SU-DHL-6 (cell line): ENCODE measurements around the gene ZNF414.

Experiments used
- H2AFZ ChIP-seq: fragments of 200-600 bp; sonication (generic); 2 replicates; pipeline ENCODE4 v1.6.1; 2014; ENCODE audit warnings: low read depth, mild to moderate bottlenecking, moderate library complexity, mixed read lengths, antibody characterized with exemption, low read length; ENCODE audit not compliant: severe bottlenecking
- H3F3A ChIP-seq: fragments of 200-600 bp; shearing (Covaris generic); 2 replicates; pipeline ENCODE4 v1.6.0; 2016; ENCODE audit warnings: antibody characterized with exemption, mild to moderate bottlenecking; ENCODE audit not compliant: insufficient read depth
- H3K27ac ChIP-seq: fragments of 200-600 bp; sonication (generic); 2 replicates; pipeline ENCODE4 v1.5.1; 2016; ENCODE audit warnings: low read depth, mild to moderate bottlenecking, low read length, moderate library complexity, mixed read lengths
- H3K27me3 ChIP-seq: fragments of 200-600 bp; sonication (generic), shearing (Covaris generic); 2 replicates; pipeline ENCODE4 v1.6.0; 2014; ENCODE audit warnings: mild to moderate bottlenecking, low read length
- H3K36me3 ChIP-seq: fragments of 200-600 bp; sonication (generic); 2 replicates; pipeline ENCODE4 v1.6.1; 2014; ENCODE audit warnings: mild to moderate bottlenecking, low read length, mixed read lengths
- H3K4me2 ChIP-seq: fragments of 300-600, 200-600 bp; shearing (Covaris generic), sonication (generic); 2 replicates; pipeline ENCODE4 v1.6.0; 2014; ENCODE audit warnings: low read length, low read depth, mild to moderate bottlenecking; ENCODE audit not compliant: poor library complexity, severe bottlenecking
- H3K4me3 ChIP-seq: fragments of 200-600 bp; sonication (generic); 2 replicates; pipeline ENCODE4 v1.5.1; 2014; ENCODE audit warnings: antibody characterized with exemption, low read length, mild to moderate bottlenecking, mixed read lengths; ENCODE audit not compliant: insufficient read depth, poor library complexity, severe bottlenecking
- H3K79me2 ChIP-seq: fragments of 200-600 bp; sonication (generic); 2 replicates; pipeline ENCODE4 v1.6.1; 2014; ENCODE audit warnings: mild to moderate bottlenecking, low read length, moderate library complexity; ENCODE audit not compliant: insufficient read depth
- H3K9ac ChIP-seq: fragments of 200-600 bp; sonication (generic); 2 replicates; pipeline ENCODE4 v1.7.0; 2014; ENCODE audit warnings: mild to moderate bottlenecking, low read length
- H3K9me2 ChIP-seq: fragments of 200-600 bp; sonication (generic); replicated peaks from 2 replicates; pipeline ENCODE4 v1.6.1; 2014; ENCODE audit warnings: low read length; ENCODE audit not compliant: insufficient read depth
- H3K9me3 ChIP-seq: fragments of 200-600 bp; sonication (generic); 2 replicates; pipeline ENCODE4 v1.6.1; 2014; ENCODE audit warnings: low read length, mixed read lengths; ENCODE audit not compliant: insufficient read depth
- H4K20me1 ChIP-seq: fragments of 200-600 bp; sonication (generic); 2 replicates; pipeline ENCODE4 v1.6.1; 2014; ENCODE audit warnings: low read depth, mild to moderate bottlenecking, antibody characterized with exemption, low read length, moderate library complexity, mixed read lengths
- CTCF ChIP-seq: fragments of 200-600 bp; sonication (generic); IDR thresholded peaks from one replicate; pipeline ENCODE4 v1.5.1; 2017; ENCODE audit warnings: antibody characterized with exemption, mild to moderate bottlenecking, low read length, moderate library complexity; ENCODE audit not compliant: insufficient read depth, poor library complexity, severe bottlenecking
- EZH2phosphoT487 ChIP-seq: fragments of 200-600 bp; sonication (generic), shearing (Covaris generic); conservative IDR thresholded peaks from 2 replicates; pipeline ENCODE4 v1.6.1; 2018; ENCODE audit warnings: mild to moderate bottlenecking, antibody characterized with exemption, low read length, moderate library complexity, mixed read lengths

ZNF414 gene

GRCh38 chr19:8545743-8546142, 31.8 kb upstream of the ZNF414 start:
- no peaks in the 10 kb centered on the region for H3K27me3 ChIP-seq
- H4K20me1 ChIP-seq: no peaks in the 10 kb centered on the region
- H3K9me3 ChIP-seq: no peaks in the 10 kb centered on the region
- H3K9ac ChIP-seq: no peak overlapping the region
- H3K36me3 ChIP-seq: no peaks in the 10 kb centered on the region
- H3F3A ChIP-seq: no peaks in the 10 kb centered on the region
- TF ChIP-seq EZH2phosphoT487: no peak
- TF ChIP-seq CTCF: no peak
- no peak overlapping the region for H2AFZ ChIP-seq
- no peaks in the 10 kb centered on the region for H3K9me2 ChIP-seq
- no peak overlapping the region for H3K27ac ChIP-seq
- H3K4me3 ChIP-seq: no peak overlapping the region
- no peak overlapping the region for H3K4me2 ChIP-seq
- no peaks in the 10 kb centered on the region for H3K79me2 ChIP-seq

- no peaks in the 10 kb centered on the region for H3K79me2 ChIP-seq
- no peak overlapping the region for H3K4me3 ChIP-seq
- H3K27me3 ChIP-seq: no peaks in the 10 kb centered on the region
- no peaks in the 10 kb centered on the region for H3F3A ChIP-seq
- no peaks in the 10 kb centered on the region for H3K9me3 ChIP-seq
- H3K27ac ChIP-seq: no peak overlapping the region
- no peak overlapping the region for H3K9ac ChIP-seq
- no peaks in the 10 kb centered on the region for H3K36me3 ChIP-seq
- no peaks in the 10 kb centered on the region for H3K9me2 ChIP-seq
- H3K4me2 ChIP-seq: no peak overlapping the region
- TF ChIP-seq CTCF: no peak
- H2AFZ ChIP-seq: no peak overlapping the region
- no peaks in the 10 kb centered on the region for H4K20me1 ChIP-seq
Measured at GRCh38 chr19:8544168-8544567, 30.2 kb upstream of the ZNF414 start.

- no peaks in the 10 kb centered on the region for H3F3A ChIP-seq
- no peaks in the 10 kb centered on the region for H3K9me3 ChIP-seq
- H2AFZ ChIP-seq: no peak overlapping the region
- H3K9me2 ChIP-seq: no peaks in the 10 kb centered on the region
- no peak for TF ChIP-seq CTCF
- no peak for TF ChIP-seq EZH2phosphoT487
- H3K79me2 ChIP-seq: no peaks in the 10 kb centered on the region
- H3K4me3 ChIP-seq: no peak overlapping the region
- no peaks in the 10 kb centered on the region for H3K27me3 ChIP-seq
- no peaks in the 10 kb centered on the region for H4K20me1 ChIP-seq
- H3K27ac ChIP-seq: no peak overlapping the region
- H3K9ac ChIP-seq: no peak overlapping the region
- no peaks in the 10 kb centered on the region for H3K36me3 ChIP-seq
- H3K4me2 ChIP-seq: no peak overlapping the region
Measured at GRCh38 chr19:8539621-8540149, 25.7 kb upstream of the ZNF414 start.

GRCh38 chr19:8537099-8537498, 23.1 kb upstream of the ZNF414 start:
- Histone ChIP-seq H4K20me1 (no peaks in the 10 kb centered on the region), H3K27me3 (no peaks in the 10 kb centered on the region), H3K79me2 (no peaks in the 10 kb centered on the region), H3F3A (no peaks in the 10 kb centered on the region), H3K36me3 (no peaks in the 10 kb centered on the region), H3K27ac (no peak overlapping the region), H2AFZ (no peak overlapping the region), H3K4me3 (no peak overlapping the region), H3K9ac (no peak overlapping the region), H3K9me2 (no peaks in the 10 kb centered on the region), H3K4me2 (no peak overlapping the region), H3K9me3 (no peaks in the 10 kb centered on the region)
- TF ChIP-seq EZH2phosphoT487: no peak
- no peak for TF ChIP-seq CTCF
